ENCODE measurements around the gene KCNK6.

Gene KCNK6

DNA sequence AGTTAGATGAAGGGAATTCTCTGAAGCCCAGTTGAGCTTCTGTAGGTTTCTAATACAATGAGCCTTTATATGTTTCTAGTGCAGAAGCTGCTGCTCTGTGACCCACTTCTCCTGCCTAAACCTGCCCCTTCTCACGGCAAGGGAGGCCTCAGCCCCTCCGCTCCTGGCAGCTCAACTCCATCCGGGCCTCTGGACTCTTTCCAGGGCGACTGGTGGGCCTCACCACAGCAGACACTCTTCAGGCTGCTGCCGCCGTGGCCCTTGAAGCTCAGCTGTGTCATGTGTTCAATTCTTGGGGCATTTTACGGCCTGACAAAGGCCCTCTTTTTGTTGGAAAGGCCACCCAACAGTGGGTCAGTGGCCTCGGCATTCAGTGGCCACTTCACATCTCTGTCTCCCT, 25.6 kb upstream of the KCNK6 start:
- no peak overlapping the region for H3K4me3 ChIP-seq (ENCODE audit: low read depth, low read length)

DNA sequence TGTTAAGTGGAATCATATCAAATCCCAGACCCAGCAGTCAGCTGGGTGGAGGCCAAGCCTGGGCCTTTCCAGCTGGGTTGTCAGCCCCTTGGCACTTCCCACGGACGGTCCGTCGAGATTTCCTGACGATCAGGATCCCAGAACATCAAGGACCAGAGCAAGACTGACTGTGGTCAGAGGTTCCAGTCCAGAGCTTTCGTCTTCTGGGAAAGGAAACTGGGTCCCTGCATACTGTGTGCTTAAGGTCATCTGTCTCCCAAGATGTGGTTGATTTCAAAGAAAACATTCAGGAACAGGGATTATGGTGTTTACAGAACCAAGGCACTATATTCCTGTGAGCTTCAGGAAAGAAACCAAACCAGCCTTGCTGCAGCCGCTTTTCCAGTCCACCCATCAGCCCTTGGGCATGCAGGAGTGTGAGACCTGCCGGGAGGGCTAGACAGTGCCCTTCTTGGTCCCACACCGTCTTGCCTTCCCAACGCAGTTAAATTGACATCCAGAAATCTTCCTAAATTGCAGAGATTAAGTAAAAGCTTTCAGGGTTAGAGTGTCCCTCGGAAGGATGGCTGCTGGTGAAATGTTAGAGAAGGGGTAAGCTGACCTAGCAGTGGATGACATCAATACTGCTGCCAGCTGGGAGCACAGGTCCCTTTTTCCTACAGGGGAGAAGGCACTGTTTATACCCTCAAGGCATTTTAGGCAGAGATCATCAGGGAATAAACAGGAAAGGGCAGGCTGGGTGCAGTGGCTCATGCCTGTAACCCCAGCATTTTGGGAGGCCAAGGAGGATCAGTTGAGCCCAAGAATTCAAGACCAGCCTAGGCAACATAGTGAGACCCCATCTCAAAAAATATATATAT, 20.6 kb upstream of the KCNK6 start:
- H3K4me3 ChIP-seq (ENCODE audit: low read depth, low read length) = no peak overlapping the region

DNA sequence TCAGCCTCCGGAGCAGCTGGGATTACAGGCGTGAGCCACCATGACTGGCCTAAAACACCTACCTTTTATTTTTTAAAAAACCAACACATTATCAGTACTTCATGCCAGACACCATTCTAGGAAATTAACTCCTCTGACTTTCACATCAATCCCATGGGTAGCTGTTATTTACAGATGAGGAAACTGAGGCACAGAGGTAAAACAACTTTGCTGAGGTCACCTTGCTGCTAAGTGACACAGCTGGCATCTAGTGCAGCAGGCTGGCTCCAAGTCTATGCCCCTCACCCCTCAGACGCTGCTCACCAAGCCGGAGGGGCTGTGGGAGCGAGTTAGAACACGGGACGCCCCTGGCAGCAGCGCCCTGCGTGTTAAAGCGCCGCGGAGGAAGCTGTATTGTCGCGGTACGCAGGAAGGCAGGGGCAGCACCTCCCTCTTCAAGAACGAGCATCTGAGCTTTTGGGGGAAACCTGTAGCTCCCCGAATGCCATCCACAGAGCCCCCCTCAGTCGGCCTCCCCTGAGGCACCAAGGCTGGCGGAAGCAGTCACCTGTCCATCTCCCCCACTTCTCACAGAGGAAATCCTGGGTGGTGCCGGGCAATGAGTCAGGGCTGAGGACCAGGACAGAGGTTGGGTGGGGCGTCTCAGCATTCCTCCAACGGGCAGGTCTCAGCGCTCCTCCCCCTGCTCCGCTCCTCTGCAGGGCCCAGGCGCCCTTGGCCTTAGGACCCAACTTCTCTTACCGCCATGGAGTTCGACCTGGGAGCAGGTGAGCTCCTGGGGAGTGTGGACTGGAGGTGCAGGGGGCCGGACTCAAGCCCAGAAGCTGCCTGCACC, 15.9 kb upstream of the KCNK6 start, which contains the start of gene C19orf33:
C19orf33 (plus strand) TSS at position 735 of the 835 bp plus-strand sequence; CDS start at position 746, 11 bp downstream.
- H3K4me3 ChIP-seq (ENCODE audit: low read depth, low read length) = peak within 1 kb of the TSS; percentile 46

DNA sequence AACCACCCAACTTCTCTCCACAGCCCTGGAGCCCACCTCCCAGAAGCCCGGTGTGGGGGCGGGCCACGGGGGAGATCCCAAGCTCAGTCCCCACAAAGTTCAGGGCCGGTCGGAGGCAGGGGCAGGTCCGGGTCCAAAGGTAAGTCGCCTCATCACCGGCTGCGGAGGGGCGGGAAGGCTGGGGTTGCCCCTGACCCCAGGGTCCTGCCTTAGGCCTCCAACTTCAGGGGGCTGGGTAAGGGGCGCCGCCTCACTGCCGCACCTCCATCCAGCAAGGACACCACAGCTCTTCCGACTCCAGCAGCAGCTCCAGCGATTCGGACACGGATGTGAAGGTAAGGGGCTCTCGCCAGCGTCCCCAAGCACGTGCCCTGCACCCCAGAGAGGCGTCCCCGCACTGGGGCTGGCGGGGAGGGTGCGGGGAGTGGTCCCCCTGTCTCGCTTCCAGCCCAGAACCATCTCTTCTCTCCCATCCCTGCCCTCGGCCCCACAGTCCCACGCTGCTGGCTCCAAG, 15.2 kb upstream of the KCNK6 start:
- peak overlapping the region; percentile 46 for H3K4me3 ChIP-seq (ENCODE audit: low read depth, low read length)

DNA sequence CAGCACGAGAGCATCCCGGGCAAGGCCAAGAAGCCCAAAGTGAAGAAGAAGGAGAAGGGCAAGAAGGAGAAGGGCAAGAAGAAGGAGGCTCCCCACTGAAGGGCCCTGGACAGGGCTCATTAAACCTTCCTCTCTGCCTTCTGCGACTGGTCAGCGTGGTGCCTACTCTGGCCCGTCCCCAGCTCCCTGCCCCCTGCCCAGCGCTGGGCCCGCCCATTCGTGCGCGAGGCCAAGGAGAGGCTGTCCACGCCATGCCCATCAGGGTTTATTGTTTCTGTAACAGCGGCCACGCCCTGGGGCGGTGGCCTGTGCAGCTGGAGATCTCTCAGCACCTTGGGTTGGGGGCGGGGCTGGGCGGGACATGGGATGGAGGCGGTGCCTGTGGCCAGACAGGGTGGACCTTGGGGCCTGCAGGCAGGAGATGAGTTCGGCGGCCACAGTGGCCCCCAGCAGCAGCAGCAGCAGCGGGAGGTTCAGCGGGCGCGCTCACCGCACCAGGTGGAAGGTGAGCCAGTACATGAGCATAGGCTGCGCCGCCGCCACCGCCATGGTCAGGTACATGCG, 14.7 kb upstream of the KCNK6 start:
- H3K4me3 ChIP-seq (ENCODE audit: low read depth, low read length) = peak overlapping the region; percentile 46

DNA sequence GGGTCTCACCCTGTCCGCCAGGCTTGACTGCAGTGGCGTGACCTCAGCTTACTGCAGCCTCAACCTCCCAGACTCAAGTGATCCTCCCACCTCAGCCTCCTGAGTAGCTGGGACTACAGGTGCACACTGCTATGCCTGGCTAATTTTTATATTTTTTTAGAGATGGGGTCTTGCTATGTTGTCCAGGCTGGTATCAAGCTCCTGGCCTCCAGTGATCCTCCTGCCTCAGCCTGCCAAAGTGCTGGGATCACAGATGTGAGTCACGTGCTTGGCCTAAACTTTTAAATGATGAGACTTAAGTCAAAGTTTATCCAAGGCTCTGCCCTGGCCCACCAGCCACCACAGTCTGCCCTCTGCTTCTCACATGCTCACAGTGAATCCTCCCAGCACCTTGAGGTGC, 13.4 kb upstream of the KCNK6 start:
- no peak overlapping the region for H3K4me3 ChIP-seq (ENCODE audit: low read depth, low read length)

DNA sequence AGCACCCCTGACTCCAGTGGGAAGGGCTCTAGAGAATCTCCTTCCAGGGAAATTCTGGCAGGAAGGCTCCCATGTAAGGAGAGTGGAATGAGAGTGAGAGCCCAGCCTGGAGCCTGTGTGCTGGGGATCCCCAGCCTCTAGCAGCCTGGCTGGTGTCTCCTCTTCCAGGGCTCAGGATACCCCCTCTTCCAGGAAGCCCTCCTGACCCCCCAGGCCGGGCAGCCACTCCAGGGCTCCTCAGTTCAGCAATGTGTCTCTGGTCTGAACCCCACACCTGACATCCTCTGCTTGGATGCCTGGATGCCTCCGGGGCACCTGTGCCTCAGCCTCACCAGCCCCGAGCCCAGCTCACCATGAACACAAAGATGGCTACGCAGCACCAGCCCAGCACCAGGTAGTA, 12.6 kb upstream of the KCNK6 start:
- H3K4me3 ChIP-seq (ENCODE audit: low read depth, low read length) = no peak overlapping the region

DNA sequence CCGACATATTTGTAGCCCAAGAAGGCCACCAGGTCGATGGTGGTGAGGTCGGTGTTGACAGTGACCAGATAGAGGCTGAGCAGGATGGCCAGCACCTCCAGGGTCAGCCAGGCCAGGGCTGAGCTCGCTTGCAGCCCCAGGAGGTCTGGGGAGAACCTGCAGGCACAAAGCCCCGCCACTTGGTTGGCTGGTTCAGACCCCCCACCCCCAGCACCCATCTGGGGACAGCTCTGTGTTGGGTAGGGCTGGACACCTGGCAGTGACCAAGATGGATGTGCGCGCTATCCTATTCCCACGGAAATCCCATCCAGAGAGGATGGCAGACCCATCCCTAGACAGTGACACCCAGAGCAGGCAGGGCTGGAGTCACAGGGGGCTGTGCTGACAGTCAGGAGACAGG, 12.0 kb upstream of the KCNK6 start:
- H3K4me3 ChIP-seq (ENCODE audit: low read depth, low read length) = no peak overlapping the region

DNA sequence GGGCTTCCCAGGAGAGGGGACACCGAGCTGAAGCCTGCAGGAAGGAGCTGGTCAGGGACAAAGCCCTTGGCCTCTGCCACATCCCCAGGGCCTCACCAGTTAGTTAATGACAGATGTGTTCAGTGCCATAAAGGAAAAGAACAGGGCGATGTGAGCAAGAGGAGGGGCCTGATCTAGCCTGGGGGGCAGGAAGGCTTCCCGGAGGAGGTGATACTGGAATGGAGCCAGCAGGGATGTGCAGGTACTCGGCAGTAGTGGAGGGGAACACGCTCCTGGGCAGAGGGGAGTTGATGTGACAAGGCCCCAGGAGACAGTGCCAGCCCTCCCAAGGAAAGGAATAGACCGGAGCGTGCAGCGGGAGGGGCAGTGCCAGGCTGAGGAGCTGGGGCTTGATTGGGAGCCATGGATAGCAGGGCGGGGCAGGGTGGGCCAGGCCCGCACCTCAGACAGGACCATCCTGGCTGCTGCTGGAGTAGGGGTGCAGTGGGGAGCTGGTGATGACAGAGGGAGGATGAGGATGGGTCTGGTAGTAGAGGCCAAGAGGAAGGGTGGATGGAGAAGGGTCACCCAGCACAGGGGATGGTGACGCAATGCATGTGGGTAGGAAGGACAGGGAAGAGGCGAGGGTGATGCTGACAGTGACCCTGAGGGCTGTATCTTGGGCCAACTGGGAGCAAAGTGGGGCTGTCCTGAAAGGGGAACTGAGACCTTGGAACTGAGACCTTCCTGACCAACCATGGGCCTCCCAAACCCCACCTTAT, 11.5 kb upstream of the KCNK6 start:
- no peak overlapping the region for H3K4me3 ChIP-seq (ENCODE audit: low read depth, low read length)

DNA sequence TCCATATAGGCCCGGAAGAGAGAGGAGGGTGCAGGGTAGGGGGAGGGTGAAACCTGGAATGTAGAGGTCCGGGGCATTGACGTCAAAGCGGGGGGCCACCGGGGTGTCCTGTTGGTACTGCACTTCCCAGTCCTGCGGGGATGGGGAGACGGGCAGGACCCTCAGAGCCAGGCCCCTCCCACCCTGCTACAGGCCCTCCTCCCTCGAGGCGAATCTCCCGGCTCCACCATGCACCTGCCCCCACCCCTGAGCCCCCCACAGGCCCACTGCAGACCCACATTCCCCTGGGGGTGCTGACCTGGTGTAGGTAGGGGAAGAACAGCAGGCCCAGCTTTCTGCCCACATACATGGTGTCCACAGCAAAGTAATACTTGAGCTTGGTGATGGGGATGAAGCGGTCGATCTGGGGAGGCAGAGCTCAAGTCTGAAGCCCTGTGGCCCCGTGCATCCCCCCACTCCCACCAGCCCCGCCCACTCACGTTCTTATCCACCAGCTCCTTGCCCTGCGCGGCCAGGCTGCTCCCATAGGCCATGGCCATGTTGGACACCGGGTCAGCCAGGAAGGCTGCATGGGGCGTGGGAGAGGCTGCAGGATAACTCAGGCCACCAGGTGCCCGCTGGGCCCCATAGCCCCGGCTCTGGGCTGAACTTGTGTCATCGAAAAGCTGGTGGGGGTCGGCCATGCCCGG, 10.6 kb upstream of the KCNK6 start:
- H3K4me3 ChIP-seq (ENCODE audit: low read depth, low read length) = no peak overlapping the region

DNA sequence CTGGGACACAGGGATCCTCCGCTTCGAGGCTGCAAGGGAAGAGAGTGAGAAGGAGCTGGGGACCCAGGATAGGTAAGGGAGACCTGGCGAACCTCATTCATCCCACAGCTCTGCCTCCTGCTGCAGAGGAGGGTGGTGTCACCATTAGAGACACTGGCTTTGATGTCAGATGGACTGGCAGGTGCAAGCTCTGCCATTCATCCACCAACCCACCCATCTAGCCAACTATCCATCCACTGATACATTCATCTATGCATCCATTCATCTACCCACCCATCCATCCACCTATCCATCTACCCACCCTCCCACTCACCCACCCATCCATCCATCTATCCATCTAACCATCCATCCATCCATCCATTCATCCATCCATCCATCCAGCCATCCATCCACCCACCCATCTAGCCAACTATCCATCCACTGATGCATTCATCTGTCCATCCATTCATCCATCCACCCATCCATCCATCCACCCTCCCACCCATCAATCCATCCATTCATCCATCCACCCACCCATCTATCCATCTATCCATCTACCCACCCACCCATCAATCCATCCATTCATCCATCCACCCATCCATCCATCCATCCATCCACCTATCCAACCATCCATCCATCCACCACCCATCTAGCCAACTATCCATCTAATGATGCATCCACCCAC, 9.9 kb upstream of the KCNK6 start:
- H3K4me3 ChIP-seq (ENCODE audit: low read depth, low read length) = no peak overlapping the region

DNA sequence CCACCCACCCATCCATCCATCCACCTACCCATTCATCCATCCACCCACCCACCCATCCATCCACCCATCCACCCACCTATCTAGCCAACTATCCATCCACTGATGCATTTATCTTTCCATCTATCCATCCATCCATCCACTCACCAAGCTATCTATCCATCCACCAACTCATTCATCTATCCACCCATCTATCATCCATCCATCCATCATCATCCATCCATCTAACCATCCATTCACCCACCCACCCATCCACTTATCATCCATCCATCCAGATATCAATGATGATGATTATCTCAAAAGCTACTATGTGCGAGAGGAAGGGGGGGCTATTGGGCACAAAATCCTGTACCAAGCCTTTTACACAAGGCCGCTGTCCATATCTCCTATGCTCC, 9.4 kb upstream of the KCNK6 start:
- no peak overlapping the region for H3K4me3 ChIP-seq (ENCODE audit: low read depth, low read length)

DNA sequence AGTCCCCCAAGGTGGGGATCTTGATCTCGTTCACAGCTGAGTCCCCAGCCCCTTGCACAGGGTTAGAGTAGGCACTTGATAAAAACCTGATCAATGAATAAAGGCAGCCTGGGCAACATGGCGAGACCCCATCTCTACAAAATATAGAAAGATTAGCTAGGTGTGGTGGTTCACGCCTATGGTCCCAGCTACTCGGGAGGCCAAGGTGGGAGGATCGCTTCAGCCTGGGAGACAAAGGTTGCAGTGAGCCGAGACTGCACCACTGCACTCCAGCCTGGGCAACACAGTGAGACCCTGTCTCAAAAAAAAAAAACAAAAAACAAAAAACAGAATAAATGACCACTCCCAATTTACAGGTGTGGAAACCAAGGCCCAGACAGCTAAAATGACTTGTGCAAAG, 8.7 kb upstream of the KCNK6 start:
- no peak overlapping the region for H3K4me3 ChIP-seq (ENCODE audit: low read depth, low read length)

DNA sequence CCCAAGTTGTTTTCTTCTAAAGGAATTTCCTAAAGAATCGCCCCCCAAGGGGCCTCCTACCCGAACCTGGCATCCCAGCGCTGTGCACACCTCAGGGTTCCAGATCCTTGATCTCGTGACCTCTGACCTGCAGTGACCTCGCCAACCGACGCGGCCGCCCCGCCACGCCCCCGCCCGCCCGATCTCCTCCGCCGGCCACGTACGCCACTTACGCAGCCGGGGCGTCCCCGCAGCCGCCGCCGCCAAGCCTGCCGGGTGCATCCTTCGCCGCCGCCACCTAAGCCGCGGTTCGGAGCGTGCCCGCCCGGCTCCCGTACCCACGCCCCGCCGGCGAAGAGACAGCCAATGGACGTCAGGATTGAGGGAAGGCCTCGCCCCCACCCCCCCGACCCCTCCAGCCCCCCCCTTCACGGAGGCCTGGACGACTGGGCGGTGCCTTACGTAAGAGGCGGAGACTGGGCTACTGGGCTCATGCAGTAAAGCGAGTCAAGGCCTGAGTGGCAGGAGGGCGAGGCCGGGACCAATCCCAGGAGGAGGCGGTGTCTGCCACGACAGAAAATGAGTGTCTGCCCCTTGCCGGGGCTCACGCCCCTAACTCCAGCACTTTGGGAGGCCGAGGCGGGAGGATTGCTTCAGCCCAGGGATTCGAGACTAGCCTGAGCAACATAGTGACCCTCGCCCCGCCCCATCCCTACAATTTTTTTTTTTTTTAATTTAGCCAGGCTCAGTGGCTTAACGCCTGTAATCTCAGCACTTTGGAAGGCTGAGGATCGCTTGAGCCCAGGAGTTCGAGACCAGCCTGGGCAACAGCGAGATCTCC, 3.8 kb upstream of the KCNK6 start, which contains the start of gene YIF1B:
YIF1B (minus strand) TSS at position 291 of the 820 bp plus-strand sequence; CDS start at position 261, 30 bp downstream.
- H3K4me3 ChIP-seq (ENCODE audit: low read depth, low read length) = peak within 1 kb of the TSS; percentile 79

DNA sequence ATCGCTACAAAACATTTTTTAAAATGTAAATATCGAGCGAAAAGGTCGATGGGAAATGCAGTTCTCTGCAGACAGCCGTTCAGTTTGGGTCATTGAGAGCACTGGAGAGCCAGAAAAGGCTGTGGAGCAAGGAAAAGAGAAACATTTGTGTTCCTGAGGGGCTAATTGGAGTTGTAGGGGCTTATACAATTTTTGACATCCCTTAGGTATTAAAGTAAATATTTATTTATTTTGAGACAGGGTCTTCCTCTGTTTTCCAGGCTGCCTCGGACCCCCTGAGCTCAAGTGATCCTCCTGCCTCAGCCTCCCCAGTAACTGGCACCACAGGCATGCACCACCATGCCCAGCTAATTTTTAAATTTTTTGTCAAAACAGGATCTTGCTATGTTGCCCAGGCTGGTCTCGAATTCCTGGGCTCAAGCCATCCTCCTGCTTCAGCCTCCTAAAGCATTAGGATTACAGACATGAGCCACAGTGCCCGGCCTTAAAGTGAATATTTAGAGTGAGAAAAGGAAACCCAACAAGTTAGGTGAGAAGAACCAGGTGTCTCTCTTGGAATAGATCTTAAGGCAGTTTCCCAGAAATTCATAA, 3.1 kb upstream of the KCNK6 start:
- peak overlapping the region; percentile 13 for H3K4me3 ChIP-seq (ENCODE audit: low read depth, low read length)

DNA sequence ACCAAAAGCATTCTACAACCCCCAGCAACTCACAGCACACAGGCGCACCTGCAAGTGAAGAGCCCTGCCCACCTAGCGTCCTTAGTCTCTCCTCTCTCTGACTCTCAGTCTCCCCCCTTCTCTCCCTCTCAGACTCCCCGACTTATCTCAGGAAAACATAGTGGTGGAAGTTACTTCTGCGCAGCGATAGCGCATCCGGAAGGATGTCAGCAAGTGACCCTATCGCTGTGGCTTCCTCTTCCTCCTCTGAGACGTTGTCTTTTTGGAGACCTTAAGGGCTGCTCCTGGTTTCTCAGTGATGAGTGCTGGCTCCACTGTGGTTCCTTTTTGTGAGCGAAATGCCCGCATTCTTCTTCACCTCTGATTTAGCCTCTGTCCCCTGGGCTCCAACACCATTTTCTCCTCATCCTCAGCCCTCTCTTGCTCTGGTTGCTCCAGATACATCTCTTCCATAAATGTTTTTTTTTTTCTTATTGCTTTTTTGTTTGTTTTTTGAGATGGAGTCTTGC, 2.5 kb upstream of the KCNK6 start:
- no peak overlapping the region for H3K4me3 ChIP-seq (ENCODE audit: low read depth, low read length)

DNA sequence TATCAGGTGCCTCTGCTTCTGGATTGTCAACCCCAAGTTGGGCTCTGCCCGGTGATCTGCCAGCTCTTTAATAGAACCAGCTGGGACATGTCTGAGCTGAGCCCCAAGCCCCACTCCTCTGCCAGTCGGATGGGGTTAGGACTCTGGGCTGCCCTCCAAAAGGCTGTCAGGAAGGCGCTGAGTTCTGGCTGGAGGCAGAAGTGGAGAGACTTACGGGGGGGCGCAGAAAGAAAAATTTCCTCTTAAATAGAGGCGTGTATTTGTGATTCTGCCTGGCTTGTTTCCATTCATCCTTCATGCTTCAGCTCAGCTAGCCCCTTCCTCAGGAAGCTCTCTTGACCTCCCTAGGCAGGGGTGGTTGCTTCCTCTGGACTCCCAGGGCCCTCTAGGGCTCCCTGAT, 985 bp upstream of the KCNK6 start:
- no peak overlapping the region for H3K4me3 ChIP-seq (ENCODE audit: low read depth, low read length)

DNA sequence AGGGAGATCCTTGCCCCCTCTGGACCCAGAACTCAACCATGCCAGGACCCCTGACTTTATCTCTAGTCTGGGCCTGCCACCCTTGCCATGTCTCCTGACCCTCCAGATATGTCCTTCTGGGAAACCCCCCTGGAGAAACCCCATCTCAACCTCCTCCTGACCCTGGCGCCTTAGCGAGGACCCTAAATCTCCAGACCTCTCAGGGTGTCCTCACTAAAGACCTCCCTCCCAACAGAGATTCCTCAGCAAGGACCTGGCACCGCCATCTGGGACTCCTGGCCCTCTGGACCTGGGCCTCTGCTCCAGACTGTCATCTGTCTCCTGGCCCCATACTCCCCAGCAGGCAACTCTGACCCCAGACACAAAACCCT, 1.3 kb downstream of the KCNK6 start:
- no peak overlapping the region for H3K4me3 ChIP-seq (ENCODE audit: low read depth, low read length)

Data from iPS-11a (cell line).